ENCODE measurements around the gene GULP1. TPM values are rescaled to one million over a fixed set of nuclear protein-coding genes. Genes with fewer than 3 reads are reported as not detected.

GULP1 gene
- total and polyA plus RNA-seq, 2 of the 4 experiments (the other 2 are of a cell fraction) = 24.4 to 40.1 TPM

- no peaks in the 10 kb centered on the region for H3K27me3 ChIP-seq (ENCODE audit: control insufficient read depth, insufficient read depth, low read length)
- H4K20me1 ChIP-seq (ENCODE audit: insufficient read depth, low read length) = no peaks in the 10 kb centered on the region; the same call in 1 of the 2 replicates
- H2AK5ac ChIP-seq (ENCODE audit: low read depth, low read length) = no peak overlapping the region
- dilution Hi-C loops (cut with HindIII; ENCODE audit: low sequenced_read_pairs, unreplicated experiment) = no loop called here
- TF ChIP-seq MAZ (IDR thresholded peaks at IDR 0.05; ENCODE audit: borderline replicate concordance, low read depth, low read length) (no peak), MXI1 (IDR thresholded peaks at IDR 0.05; ENCODE audit: borderline replicate concordance, low read depth, low read length) (no peak), NFE2L2 (IDR thresholded peaks at IDR 0.05; ENCODE audit: low read depth, low read length) (no peak), SMC3 (IDR thresholded peaks at IDR 0.05; ENCODE audit: low read depth, low read length) (no peak), RAD21 (IDR thresholded peaks at IDR 0.05; ENCODE audit: low read length) (no peak), MAFK (IDR thresholded peaks at IDR 0.05; ENCODE audit: low read depth, low read length) (peak; percentile 96), CHD1 (IDR thresholded peaks at IDR 0.05; ENCODE audit: low read depth, low read length) (no peak)
- H3K23ac ChIP-seq (ENCODE audit: low read depth, low read length) = 0 out of 2 replicates have a peak overlapping the region, but pooled peaks have one; percentile 17
- peaks cover 1% of the 10 kb centered on the region; the same call in 1 of the 2 replicates for H3K4me1 ChIP-seq (ENCODE audit: control insufficient read depth, insufficient read depth, low read length)
- H2AK9ac ChIP-seq (replicated peaks; ENCODE audit: low read depth, low read length, poor library complexity) = no peak overlapping the region
- H2BK15ac ChIP-seq (ENCODE audit: low read depth, low read length) = no peak overlapping the region
- H4K8ac ChIP-seq (ENCODE audit: low read depth in 2 of 2, low read length in 2 of 2) = peak overlapping the region in 1 of 2 experiments; percentile 40; a peak in 1 of 4 replicates
- H4K5ac ChIP-seq (ENCODE audit: low read depth, low read length) = no peak overlapping the region
- H3K9me1 ChIP-seq (ENCODE audit: insufficient read depth, low read length) = peaks cover 3% of the 10 kb centered on the region
- peaks cover 12 to 40% of the 10 kb centered on the region in 2 experiments; a peak in 3 of 4 replicates for H3K79me1 ChIP-seq (ENCODE audit: low read depth in 1 of 2, low read length in 2 of 2)
- H2BK20ac ChIP-seq (ENCODE audit: low read depth, low read length) = peak overlapping the region; percentile 45; the same call in 1 of the 2 replicates
- no peak overlapping the region for H3K56ac ChIP-seq (ENCODE audit: extremely low read depth, insufficient read depth, low read length)
- in situ Hi-C loops (cut with MboI; ENCODE audit: low sequenced_read_pairs) = no loop called here
- no peak overlapping the region for H3K9ac ChIP-seq (ENCODE audit: low read depth, low read length)
- H3K4me2 ChIP-seq (ENCODE audit: low read depth, low read length) = peak overlapping the region; percentile 72; the same call in 1 of the 2 replicates
- H3K4ac ChIP-seq (ENCODE audit: low read depth, low read length) = no peak overlapping the region
- POLR2A ChIA-PET (ENCODE audit: unreplicated experiment) = no interaction called here
- no peak overlapping the region for H2AFZ ChIP-seq (replicated peaks; ENCODE audit: low read length, poor library complexity)
- WGBS, 2 experiments (ENCODE audit: extremely low coverage in 2 of 2, insufficient read length in 1 of 2) = 0% methylated on average over 1 of the region's 2 CpGs; no CpG with 5 or more reads in 1 of the 2 experiments
- no peak overlapping the region for H3K27ac ChIP-seq (ENCODE audit: insufficient read depth, low read length)
- no TSS peak for BruUV-seq (replicated peaks)
- DNase-seq (peak; percentile 47), ATAC-seq (ENCODE audit: low read depth) (no peak)
- H3K36me3 ChIP-seq (ENCODE audit: control insufficient read depth, insufficient read depth, low read length) = no peaks in the 10 kb centered on the region
- intact Hi-C loops (cut with micrococcal nuclease) = no loop called here
- H4K91ac ChIP-seq (ENCODE audit: insufficient read depth, low read depth, low read length) = no peak overlapping the region
- CTCF ChIA-PET = no interaction called here
- peak overlapping the region; percentile 48 for H3K14ac ChIP-seq (replicated peaks; ENCODE audit: low read depth, low read length)
- no peak overlapping the region for H3K4me3 ChIP-seq (ENCODE audit: insufficient read depth, low read depth, low read length)
- H3K18ac ChIP-seq (ENCODE audit: low read depth, low read length) = no peak overlapping the region
- H2BK5ac ChIP-seq (ENCODE audit: low read depth, low read length, poor library complexity, severe bottlenecking) = no peak overlapping the region
- H3K9me3 ChIP-seq (ENCODE audit: control insufficient read depth, insufficient read depth, low read length) = no peaks in the 10 kb centered on the region
- H2BK120ac ChIP-seq (ENCODE audit: low read depth, low read length) = no peak overlapping the region
Measured at GRCh38 chr2:188450732-188451483, 159.2 kb downstream of the GULP1 start.
